ENCODE data around the gene GP1BB. TPM values are rescaled to one million over a fixed set of nuclear protein-coding genes. Genes with fewer than 3 reads are reported as not detected.
A peak's percentile ranks its signal among the peaks of the same experiment; 100 is the strongest.

The GP1BB gene
- total RNA-seq, 1 donor from 2014 or later = not detected

- peak overlapping the region; percentile 32 for H3K4me3 ChIP-seq (ENCODE audit: low read depth, low read length)
- FAIRE-seq = no peak
- H3K27me3 ChIP-seq (ENCODE audit: control insufficient read depth, insufficient read depth, low read length) = no peaks in the 10 kb centered on the region
- H3K36me3 ChIP-seq (ENCODE audit: control insufficient read depth, insufficient read depth, low read length) = no peaks in the 10 kb centered on the region
- TF ChIP-seq CTCF (IDR thresholded peaks at IDR 0.05; ENCODE audit: insufficient read depth, low read length, severe bottlenecking) = peak; percentile 97
- DNase-seq (ENCODE audit: low read depth) = peak; percentile 27
These were observed 7.5 kb downstream of the GP1BB start for GRCh38 chr22:19730655-19731360.

GRCh38 chr22:19731361-19732135, 8.2 kb downstream of the GP1BB start:
- Histone ChIP-seq H3K27me3 (ENCODE audit: control insufficient read depth, insufficient read depth, low read length) (no peaks in the 10 kb centered on the region), H3K36me3 (ENCODE audit: control insufficient read depth, insufficient read depth, low read length) (no peaks in the 10 kb centered on the region), H3K4me3 (ENCODE audit: low read depth, low read length) (no peak overlapping the region)
- no peak for TF ChIP-seq CTCF (IDR thresholded peaks at IDR 0.05; ENCODE audit: insufficient read depth, low read length, severe bottlenecking)
- FAIRE-seq (no peak), DNase-seq (ENCODE audit: low read depth) (no peak)

- H3K4me3 ChIP-seq (ENCODE audit: low read depth, low read length) = no peak overlapping the region
- no peak for TF ChIP-seq CTCF (IDR thresholded peaks at IDR 0.05; ENCODE audit: insufficient read depth, low read length, severe bottlenecking)
- no peaks in the 10 kb centered on the region for H3K27me3 ChIP-seq (ENCODE audit: control insufficient read depth, insufficient read depth, low read length)
- no peak for DNase-seq (ENCODE audit: low read depth)
- H3K36me3 ChIP-seq (ENCODE audit: control insufficient read depth, insufficient read depth, low read length) = no peaks in the 10 kb centered on the region
- FAIRE-seq = no peak
These were observed 9.2 kb downstream of the GP1BB start for GRCh38 chr22:19732403-19733113.

GRCh38 chr22:19733755-19734154, 10.4 kb downstream of the GP1BB start:
- H3K36me3 ChIP-seq (ENCODE audit: control insufficient read depth, insufficient read depth, low read length) = no peaks in the 10 kb centered on the region
- TF ChIP-seq CTCF (IDR thresholded peaks at IDR 0.05; ENCODE audit: insufficient read depth, low read length, severe bottlenecking) = no peak
- no peak overlapping the region for H3K4me3 ChIP-seq (ENCODE audit: low read depth, low read length)
- FAIRE-seq (no peak), DNase-seq (ENCODE audit: low read depth) (no peak)
- H3K27me3 ChIP-seq (ENCODE audit: control insufficient read depth, insufficient read depth, low read length) = no peaks in the 10 kb centered on the region

- DNase-seq (ENCODE audit: low read depth) (no peak), FAIRE-seq (no peak)
- Histone ChIP-seq H3K4me3 (ENCODE audit: low read depth, low read length) (no peak overlapping the region), H3K27me3 (ENCODE audit: control insufficient read depth, insufficient read depth, low read length) (no peaks in the 10 kb centered on the region), H3K36me3 (ENCODE audit: control insufficient read depth, insufficient read depth, low read length) (no peaks in the 10 kb centered on the region)
- TF ChIP-seq CTCF (IDR thresholded peaks at IDR 0.05; ENCODE audit: insufficient read depth, low read length, severe bottlenecking) = no peak
These were observed 10.8 kb downstream of the GP1BB start for GRCh38 chr22:19734163-19734562.

All from bronchial epithelial cell (primary cell).